Ascending aorta (tissue), 2 donors: ENCODE measurements around the gene WDFY3. TPM values are rescaled to one million over a fixed set of nuclear protein-coding genes. Genes with fewer than 3 reads are reported as not detected.

Source experiments
- DNase-seq, 2 donors: peaks; one replicate each; pipeline ENCODE4 v3.0.0-alpha.2; 2019; ENCODE audit warnings: low spot score in 2 of 2
- H3K27ac ChIP-seq, 2 donors: fragments of 200-600 bp; sonication (generic); one replicate each; pipeline ENCODE4 v1.5.1; 2016 to 2017; ENCODE audit warnings: mild to moderate bottlenecking in 1 of 2
- H3K27me3 ChIP-seq: fragments of 200-600 bp; sonication (generic); one replicate; pipeline ENCODE4 v1.5.1; 2017
- H3K36me3 ChIP-seq, 2 donors: fragments of 200-600 bp; sonication (generic); one replicate each; pipeline ENCODE4 v1.5.1; 2016
- H3K4me1 ChIP-seq, 2 donors: fragments of 200-600 bp; sonication (generic); one replicate each; pipeline ENCODE4 v1.5.1; 2016 to 2017; ENCODE audit warnings: mild to moderate bottlenecking in 1 of 2
- H3K4me3 ChIP-seq, 2 donors: fragments of 200-600 bp; sonication (generic); one replicate each; pipeline ENCODE4 v1.5.1; 2016 to 2017; ENCODE audit warnings: mild to moderate bottlenecking in 1 of 2
- H3K9me3 ChIP-seq, 2 donors: fragments of 200-600 bp; sonication (generic); one replicate each; pipeline ENCODE4 v1.5.1; 2016
- CTCF ChIP-seq, 3 experiments: fragments of 200-600 bp in 2 of 3; fragments of 450-650 bp in 1 of 3; sonication (generic) in 2 of 3; IDR thresholded peaks; one replicate each; pipeline ENCODE4 v1.5.1; 2016 to 2019; ENCODE audit warnings: antibody characterized with exemption in 3 of 3, mild to moderate bottlenecking in 1 of 3, moderate library complexity in 1 of 3
- intact Hi-C: fragments of 100-400 bp; cut with DNase I; formaldehyde crosslinking; loops from one replicate; pipeline ENCODE4 v1.15.1; 2023
- total RNA-seq: library from RNA; depleted of rRNA; stranded (reverse); fragments of >200 nt; gene quantifications from one replicate; pipeline ENCODE4 v1.1.0, GENCODE V29; 2016

Gene WDFY3
- total RNA-seq, 1 donor from 2014 or later, result 30.2 TPM

GRCh38 chr4:84994280-84994679 is 27.8 kb upstream of the WDFY3 start:
- Histone ChIP-seq H3K9me3 (peaks cover 0 to 5% of the 10 kb centered on the region in 2 donors), H3K27me3 (no peaks in the 10 kb centered on the region), H3K27ac (no peak overlapping the region), H3K36me3 (no peaks in the 10 kb centered on the region), H3K4me3 (no peak overlapping the region), H3K4me1 (no peaks in the 10 kb centered on the region)
- TF ChIP-seq CTCF (IDR thresholded peaks at IDR 0.05), result no peak
- DNase-seq, result no peak
- intact Hi-C loops, result no loop called here

- DNase-seq, result no peak
- Histone ChIP-seq H3K4me3 (no peak overlapping the region), H3K27ac (no peak overlapping the region), H3K4me1 (no peaks in the 10 kb centered on the region), H3K27me3 (no peaks in the 10 kb centered on the region), H3K9me3 (peaks cover 0 to 55% of the 10 kb centered on the region in 2 donors), H3K36me3 (no peaks in the 10 kb centered on the region)
- intact Hi-C loops, result no loop called here
- no peak for TF ChIP-seq CTCF (IDR thresholded peaks at IDR 0.05)
Observed at GRCh38 chr4:84985952-84986351, 19.5 kb upstream of the WDFY3 start.

GRCh38 chr4:84977396-84977795 is 10.9 kb upstream of the WDFY3 start:
- intact Hi-C loops, result no loop called here
- DNase-seq, result no peak
- H3K4me1 ChIP-seq, result no peaks in the 10 kb centered on the region

GRCh38 chr4:84973856-84974255 is 7.4 kb upstream of the WDFY3 start:
- Histone ChIP-seq H3K4me1 (peaks cover 0 to 13% of the 10 kb centered on the region in 2 donors), H3K9me3 (no peaks in the 10 kb centered on the region), H3K4me3 (no peak overlapping the region), H3K27ac (no peak overlapping the region), H3K36me3 (no peaks in the 10 kb centered on the region), H3K27me3 (no peaks in the 10 kb centered on the region)
- TF ChIP-seq CTCF (IDR thresholded peaks at IDR 0.05), result no peak
- DNase-seq, result no peak
- intact Hi-C loops, result no loop called here

More at GRCh38 chr4:84977396-84977795, 10.9 kb upstream of the WDFY3 start:
- Histone ChIP-seq H3K4me3 (no peak overlapping the region), H3K27ac (no peak overlapping the region), H3K9me3 (no peaks in the 10 kb centered on the region), H3K27me3 (no peaks in the 10 kb centered on the region), H3K36me3 (no peaks in the 10 kb centered on the region)
- no peak for TF ChIP-seq CTCF (IDR thresholded peaks at IDR 0.05)

- peaks cover 0 to 18% of the 10 kb centered on the region in 2 donors for H3K4me1 ChIP-seq
- intact Hi-C loops, result loop anchor here (1.0 kb wide), 1 partner anchor 221 kb away; no protein-coding TSS in a partner anchor
- no peak for DNase-seq
- peak; percentile 31 to 58 (median 37) for TF ChIP-seq CTCF (IDR thresholded peaks at IDR 0.05)
- H3K9me3 ChIP-seq, result no peaks in the 10 kb centered on the region
- no peaks in the 10 kb centered on the region for H3K27me3 ChIP-seq
- no peak overlapping the region for H3K4me3 ChIP-seq
- H3K36me3 ChIP-seq, result no peaks in the 10 kb centered on the region
- H3K27ac ChIP-seq, result no peak overlapping the region
Observed at GRCh38 chr4:84971319-84971932, 4.9 kb upstream of the WDFY3 start.
